ENCODE results near the gene QTRT2. TPM values are rescaled to one million over a fixed set of nuclear protein-coding genes. Genes with fewer than 3 reads are reported as not detected.

Gene QTRT2
- total RNA-seq = 18.3 TPM

GRCh38 chr3:114056130-114057010 lies at the start of gene QTRT2, which contains the start of gene CCDC191:
Gene QTRT2, plus strand, starts transcription at chr3:114056737. Its CDS starts 8,521 bp downstream, at chr3:114065258.
Gene CCDC191, minus strand, starts transcription at chr3:114056526. Its CDS starts 60 bp downstream, at chr3:114056466.
- peak within 1 kb of the TSS; percentile 72 for H3K27ac ChIP-seq (ENCODE audit: low read depth, low read length)
- H3K9me3 ChIP-seq (ENCODE audit: control insufficient read depth in 3 of 3, low read length in 3 of 3) = no peaks in the 10 kb centered on the region
- peak within 1 kb of the TSS; percentile 93 to 99 (median 98) for H3K4me3 ChIP-seq (ENCODE audit: low read length in 3 of 3)
- peaks cover 0 to 3% (median 0%) of the 10 kb centered on the region in 3 donors for H3K36me3 ChIP-seq (ENCODE audit: control insufficient read depth in 3 of 3, insufficient read depth in 3 of 3, low read length in 3 of 3)
- peak within 1 kb of the TSS; percentile 79 to 82 (median 81) for H3K9ac ChIP-seq (ENCODE audit: low read depth in 1 of 3, low read length in 3 of 3)
- H3K4me1 ChIP-seq (ENCODE audit: control insufficient read depth in 3 of 3, insufficient read depth in 3 of 3, low read length in 3 of 3) = peaks cover 2 to 14% (median 11%) of the 10 kb centered on the region in 3 donors
- H3K27me3 ChIP-seq (ENCODE audit: control insufficient read depth in 3 of 3, insufficient read depth in 3 of 3, low read length in 3 of 3) = no peaks in the 10 kb centered on the region

- Histone ChIP-seq H3K27ac (ENCODE audit: low read depth, low read length) (no peak overlapping the region), H3K36me3 (ENCODE audit: control insufficient read depth in 3 of 3, insufficient read depth in 3 of 3, low read length in 3 of 3) (peaks cover 0 to 4% (median 0%) of the 10 kb centered on the region in 3 donors), H3K4me3 (ENCODE audit: low read length in 3 of 3) (no peak overlapping the region), H3K9me3 (ENCODE audit: control insufficient read depth in 3 of 3, low read length in 3 of 3) (no peaks in the 10 kb centered on the region), H3K27me3 (ENCODE audit: control insufficient read depth in 3 of 3, insufficient read depth in 3 of 3, low read length in 3 of 3) (no peaks in the 10 kb centered on the region), H3K4me1 (ENCODE audit: control insufficient read depth in 3 of 3, insufficient read depth in 3 of 3, low read length in 3 of 3) (no peaks in the 10 kb centered on the region), H3K9ac (ENCODE audit: low read depth in 1 of 3, low read length in 3 of 3) (no peak overlapping the region)
Measured at GRCh38 chr3:114011059-114011797, 45.3 kb upstream of the QTRT2 start.

GRCh38 chr3:114014211-114014610 lies 42.3 kb upstream of the QTRT2 start:
- H3K27ac ChIP-seq (ENCODE audit: low read depth, low read length) = no peak overlapping the region
- no peaks in the 10 kb centered on the region for H3K9me3 ChIP-seq (ENCODE audit: control insufficient read depth in 3 of 3, low read length in 3 of 3)
- peaks cover 0 to 4% (median 0%) of the 10 kb centered on the region in 3 donors for H3K36me3 ChIP-seq (ENCODE audit: control insufficient read depth in 3 of 3, insufficient read depth in 3 of 3, low read length in 3 of 3)
- no peaks in the 10 kb centered on the region for H3K27me3 ChIP-seq (ENCODE audit: control insufficient read depth in 3 of 3, insufficient read depth in 3 of 3, low read length in 3 of 3)
- no peak overlapping the region for H3K9ac ChIP-seq (ENCODE audit: low read depth in 1 of 3, low read length in 3 of 3)
- no peak overlapping the region for H3K4me3 ChIP-seq (ENCODE audit: low read length in 3 of 3)
- H3K4me1 ChIP-seq (ENCODE audit: control insufficient read depth in 3 of 3, insufficient read depth in 3 of 3, low read length in 3 of 3) = no peaks in the 10 kb centered on the region

- Histone ChIP-seq H3K27me3 (ENCODE audit: control insufficient read depth in 3 of 3, insufficient read depth in 3 of 3, low read length in 3 of 3) (no peaks in the 10 kb centered on the region), H3K4me3 (ENCODE audit: low read length in 3 of 3) (no peak overlapping the region), H3K27ac (ENCODE audit: low read depth, low read length) (no peak overlapping the region), H3K9me3 (ENCODE audit: control insufficient read depth in 3 of 3, low read length in 3 of 3) (no peaks in the 10 kb centered on the region), H3K4me1 (ENCODE audit: control insufficient read depth in 3 of 3, insufficient read depth in 3 of 3, low read length in 3 of 3) (no peaks in the 10 kb centered on the region), H3K9ac (ENCODE audit: low read depth in 1 of 3, low read length in 3 of 3) (no peak overlapping the region), H3K36me3 (ENCODE audit: control insufficient read depth in 3 of 3, insufficient read depth in 3 of 3, low read length in 3 of 3) (no peaks in the 10 kb centered on the region)
Measured at GRCh38 chr3:114019486-114019885, 37.1 kb upstream of the QTRT2 start.

- Histone ChIP-seq H3K27me3 (ENCODE audit: control insufficient read depth in 3 of 3, insufficient read depth in 3 of 3, low read length in 3 of 3) (no peaks in the 10 kb centered on the region), H3K9me3 (ENCODE audit: control insufficient read depth in 3 of 3, low read length in 3 of 3) (no peaks in the 10 kb centered on the region), H3K27ac (ENCODE audit: low read depth, low read length) (no peak overlapping the region), H3K36me3 (ENCODE audit: control insufficient read depth in 3 of 3, insufficient read depth in 3 of 3, low read length in 3 of 3) (no peaks in the 10 kb centered on the region), H3K9ac (ENCODE audit: low read depth in 1 of 3, low read length in 3 of 3) (no peak overlapping the region), H3K4me1 (ENCODE audit: control insufficient read depth in 3 of 3, insufficient read depth in 3 of 3, low read length in 3 of 3) (no peaks in the 10 kb centered on the region), H3K4me3 (ENCODE audit: low read length in 3 of 3) (no peak overlapping the region)
Measured at GRCh38 chr3:114020907-114021306, 35.6 kb upstream of the QTRT2 start.

GRCh38 chr3:114022145-114022802 lies 34.3 kb upstream of the QTRT2 start:
- no peaks in the 10 kb centered on the region for H3K4me1 ChIP-seq (ENCODE audit: control insufficient read depth in 3 of 3, insufficient read depth in 3 of 3, low read length in 3 of 3)
- H3K27me3 ChIP-seq (ENCODE audit: control insufficient read depth in 3 of 3, insufficient read depth in 3 of 3, low read length in 3 of 3) = no peaks in the 10 kb centered on the region
- no peaks in the 10 kb centered on the region for H3K9me3 ChIP-seq (ENCODE audit: control insufficient read depth in 3 of 3, low read length in 3 of 3)
- H3K9ac ChIP-seq (ENCODE audit: low read depth in 1 of 3, low read length in 3 of 3) = no peak overlapping the region
- H3K27ac ChIP-seq (ENCODE audit: low read depth, low read length) = no peak overlapping the region
- H3K36me3 ChIP-seq (ENCODE audit: control insufficient read depth in 3 of 3, insufficient read depth in 3 of 3, low read length in 3 of 3) = no peaks in the 10 kb centered on the region
- no peak overlapping the region for H3K4me3 ChIP-seq (ENCODE audit: low read length in 3 of 3)

GRCh38 chr3:114025451-114025850 lies 31.1 kb upstream of the QTRT2 start:
- no peaks in the 10 kb centered on the region for H3K9me3 ChIP-seq (ENCODE audit: control insufficient read depth in 3 of 3, low read length in 3 of 3)
- no peaks in the 10 kb centered on the region for H3K27me3 ChIP-seq (ENCODE audit: control insufficient read depth in 3 of 3, insufficient read depth in 3 of 3, low read length in 3 of 3)
- H3K36me3 ChIP-seq (ENCODE audit: control insufficient read depth in 3 of 3, insufficient read depth in 3 of 3, low read length in 3 of 3) = no peaks in the 10 kb centered on the region
- H3K27ac ChIP-seq (ENCODE audit: low read depth, low read length) = no peak overlapping the region
- no peaks in the 10 kb centered on the region for H3K4me1 ChIP-seq (ENCODE audit: control insufficient read depth in 3 of 3, insufficient read depth in 3 of 3, low read length in 3 of 3)
- H3K4me3 ChIP-seq (ENCODE audit: low read length in 3 of 3) = no peak overlapping the region
- no peak overlapping the region for H3K9ac ChIP-seq (ENCODE audit: low read depth in 1 of 3, low read length in 3 of 3)

- Histone ChIP-seq H3K4me1 (ENCODE audit: control insufficient read depth in 3 of 3, insufficient read depth in 3 of 3, low read length in 3 of 3) (no peaks in the 10 kb centered on the region), H3K36me3 (ENCODE audit: control insufficient read depth in 3 of 3, insufficient read depth in 3 of 3, low read length in 3 of 3) (peaks cover 0 to 1% (median 0%) of the 10 kb centered on the region in 3 donors), H3K27ac (ENCODE audit: low read depth, low read length) (no peak overlapping the region), H3K27me3 (ENCODE audit: control insufficient read depth in 3 of 3, insufficient read depth in 3 of 3, low read length in 3 of 3) (no peaks in the 10 kb centered on the region), H3K9me3 (ENCODE audit: control insufficient read depth in 3 of 3, low read length in 3 of 3) (no peaks in the 10 kb centered on the region), H3K4me3 (ENCODE audit: low read length in 3 of 3) (no peak overlapping the region), H3K9ac (ENCODE audit: low read depth in 1 of 3, low read length in 3 of 3) (no peak overlapping the region)
Measured at GRCh38 chr3:114026331-114026730, 30.2 kb upstream of the QTRT2 start.

GRCh38 chr3:114033721-114034120 lies 22.8 kb upstream of the QTRT2 start:
- H3K9me3 ChIP-seq (ENCODE audit: control insufficient read depth in 3 of 3, low read length in 3 of 3) = no peaks in the 10 kb centered on the region
- H3K27me3 ChIP-seq (ENCODE audit: control insufficient read depth in 3 of 3, insufficient read depth in 3 of 3, low read length in 3 of 3) = no peaks in the 10 kb centered on the region
- H3K4me3 ChIP-seq (ENCODE audit: low read length in 3 of 3) = no peak overlapping the region
- no peak overlapping the region for H3K9ac ChIP-seq (ENCODE audit: low read depth in 1 of 3, low read length in 3 of 3)
- no peaks in the 10 kb centered on the region for H3K4me1 ChIP-seq (ENCODE audit: control insufficient read depth in 3 of 3, insufficient read depth in 3 of 3, low read length in 3 of 3)
- H3K36me3 ChIP-seq (ENCODE audit: control insufficient read depth in 3 of 3, insufficient read depth in 3 of 3, low read length in 3 of 3) = peaks cover 2 to 6% (median 5%) of the 10 kb centered on the region in 3 donors
- H3K27ac ChIP-seq (ENCODE audit: low read depth, low read length) = no peak overlapping the region
